ENCODE measurements around the gene HEATR1. TPM values are rescaled to one million over a fixed set of nuclear protein-coding genes. Genes with fewer than 3 reads are reported as not detected.

The HEATR1 gene
- total RNA-seq, 1 experiment from 2014 or later: 43.0 TPM

GRCh38 chr1:236622407-236622806 is 18.1 kb upstream of the HEATR1 start:
- H3K36me3 ChIP-seq (ENCODE audit: low read depth): no peaks in the 10 kb centered on the region
- peaks cover 10% of the 10 kb centered on the region; the same call in 1 of the 2 replicates for H3K9me3 ChIP-seq (ENCODE audit: insufficient read depth, low read depth)
- H3K27ac ChIP-seq: no peak overlapping the region
- no peaks in the 10 kb centered on the region for H4K20me1 ChIP-seq (ENCODE audit: insufficient read depth)
- no peak for DNase-seq
- no peaks in the 10 kb centered on the region for H3K79me2 ChIP-seq (ENCODE audit: low read depth)
- TF ChIP-seq EZH2 (IDR thresholded peaks at IDR 0.05; ENCODE audit: low read depth) (no peak), CTCF (conservative IDR thresholded peaks at IDR 0.05) (no peak)
- peaks cover 32% of the 10 kb centered on the region for H3K27me3 ChIP-seq (ENCODE audit: insufficient read depth, low read depth)
- intact Hi-C loops (cut with micrococcal nuclease; ENCODE audit: unreplicated experiment): no loop called here
- no peak overlapping the region for H3K4me3 ChIP-seq
- H3K4me2 ChIP-seq: no peak overlapping the region
- no TSS peak for BruUV-seq (replicated peaks)
- CTCF ChIA-PET: no interaction called here
- POLR2A ChIA-PET (ENCODE audit: unreplicated experiment): no interaction called here
- no peaks in the 10 kb centered on the region for H3K4me1 ChIP-seq (replicated peaks; ENCODE audit: insufficient read depth)
- H3K9me2 ChIP-seq (ENCODE audit: insufficient read depth): 0 out of 2 replicates have a peak, but pooled peaks cover 4% of the 10 kb centered on the region
- no peaks in the 10 kb centered on the region for H3F3A ChIP-seq (ENCODE audit: insufficient read depth, low read depth)
- no peak overlapping the region for H2AFZ ChIP-seq

GRCh38 chr1:236619398-236619797 is 15.1 kb upstream of the HEATR1 start:
- no peak overlapping the region for H3K4me3 ChIP-seq
- DNase-seq: no peak
- H3K4me1 ChIP-seq (replicated peaks; ENCODE audit: insufficient read depth): no peaks in the 10 kb centered on the region
- no peaks in the 10 kb centered on the region for H3K79me2 ChIP-seq (ENCODE audit: low read depth)
- H4K20me1 ChIP-seq (ENCODE audit: insufficient read depth): no peaks in the 10 kb centered on the region
- H3F3A ChIP-seq (ENCODE audit: insufficient read depth, low read depth): no peaks in the 10 kb centered on the region
- intact Hi-C loops (cut with micrococcal nuclease; ENCODE audit: unreplicated experiment): no loop called here
- TF ChIP-seq EZH2 (IDR thresholded peaks at IDR 0.05; ENCODE audit: low read depth) (no peak), CTCF (conservative IDR thresholded peaks at IDR 0.05) (no peak)
- ChIA-PET CTCF (interaction anchor here (1.0 kb wide), 1 partner anchor 10 kb away, joined by 4 read pairs; no protein-coding TSS in a partner anchor), POLR2A (ENCODE audit: unreplicated experiment) (no interaction called here)
- BruUV-seq (replicated peaks): no TSS peak
- H3K27me3 ChIP-seq (ENCODE audit: insufficient read depth, low read depth): peaks cover 43% of the 10 kb centered on the region
- peak overlapping the region; percentile 59 for H2AFZ ChIP-seq
- H3K36me3 ChIP-seq (ENCODE audit: low read depth): no peaks in the 10 kb centered on the region
- no peak overlapping the region for H3K27ac ChIP-seq
- H3K4me2 ChIP-seq: peak overlapping the region; percentile 15; the same call in 1 of the 2 replicates
- peaks cover 10% of the 10 kb centered on the region; the same call in 1 of the 2 replicates for H3K9me3 ChIP-seq (ENCODE audit: insufficient read depth, low read depth)
- 0 out of 2 replicates have a peak, but pooled peaks cover 4% of the 10 kb centered on the region for H3K9me2 ChIP-seq (ENCODE audit: insufficient read depth)

GRCh38 chr1:236618507-236618906 is 14.2 kb upstream of the HEATR1 start:
- intact Hi-C loops (cut with micrococcal nuclease; ENCODE audit: unreplicated experiment): no loop called here
- H3K36me3 ChIP-seq (ENCODE audit: low read depth): no peaks in the 10 kb centered on the region
- peaks cover 43% of the 10 kb centered on the region for H3K27me3 ChIP-seq (ENCODE audit: insufficient read depth, low read depth)
- no peak overlapping the region for H3K4me3 ChIP-seq
- CTCF ChIA-PET: no interaction called here
- DNase-seq: no peak
- peaks cover 10% of the 10 kb centered on the region; the same call in 1 of the 2 replicates for H3K9me3 ChIP-seq (ENCODE audit: insufficient read depth, low read depth)
- no peaks in the 10 kb centered on the region for H3K4me1 ChIP-seq (replicated peaks; ENCODE audit: insufficient read depth)
- no peaks in the 10 kb centered on the region for H3K79me2 ChIP-seq (ENCODE audit: low read depth)
- no peak overlapping the region for H2AFZ ChIP-seq
- no peaks in the 10 kb centered on the region for H4K20me1 ChIP-seq (ENCODE audit: insufficient read depth)
- no peak overlapping the region for H3K27ac ChIP-seq
- 0 out of 2 replicates have a peak, but pooled peaks cover 4% of the 10 kb centered on the region for H3K9me2 ChIP-seq (ENCODE audit: insufficient read depth)
- POLR2A ChIA-PET (ENCODE audit: unreplicated experiment): no interaction called here
- no TSS peak for BruUV-seq (replicated peaks)
- no peak overlapping the region for H3K4me2 ChIP-seq
- TF ChIP-seq EZH2 (IDR thresholded peaks at IDR 0.05; ENCODE audit: low read depth) (no peak), CTCF (conservative IDR thresholded peaks at IDR 0.05) (no peak)
- no peaks in the 10 kb centered on the region for H3F3A ChIP-seq (ENCODE audit: insufficient read depth, low read depth)
